Prostate gland (tissue), 2 donors: ENCODE results near the gene PIGT.

ENCODE experiments used
- POLR2A ChIP-seq: fragments of 450-650 bp; IDR thresholded peaks from one replicate; pipeline ENCODE4 v1.6.1; 2016; ENCODE audit warnings: antibody characterized with exemption, mild to moderate bottlenecking
- TF ChIP-seq, protein P1 (sequence below), 4 experiments: fragments of 200-600 bp in 2 of 4; fragments of 450-650 bp in 2 of 4; sonication (generic) in 2 of 4; IDR thresholded peaks; 1 replicate in 3 of 4; 2 replicates in 1 of 4; pipeline ENCODE4 v1.5.1; 2016 to 2019; ENCODE audit warnings: antibody characterized with exemption in 4 of 4, mild to moderate bottlenecking in 2 of 4, moderate library complexity in 2 of 4

GRCh38 chr20:45425561-45425960 lies 9.6 kb downstream of the PIGT start:
- TF ChIP-seq POLR2A, result no peak
- TF ChIP-seq, protein P1, sequence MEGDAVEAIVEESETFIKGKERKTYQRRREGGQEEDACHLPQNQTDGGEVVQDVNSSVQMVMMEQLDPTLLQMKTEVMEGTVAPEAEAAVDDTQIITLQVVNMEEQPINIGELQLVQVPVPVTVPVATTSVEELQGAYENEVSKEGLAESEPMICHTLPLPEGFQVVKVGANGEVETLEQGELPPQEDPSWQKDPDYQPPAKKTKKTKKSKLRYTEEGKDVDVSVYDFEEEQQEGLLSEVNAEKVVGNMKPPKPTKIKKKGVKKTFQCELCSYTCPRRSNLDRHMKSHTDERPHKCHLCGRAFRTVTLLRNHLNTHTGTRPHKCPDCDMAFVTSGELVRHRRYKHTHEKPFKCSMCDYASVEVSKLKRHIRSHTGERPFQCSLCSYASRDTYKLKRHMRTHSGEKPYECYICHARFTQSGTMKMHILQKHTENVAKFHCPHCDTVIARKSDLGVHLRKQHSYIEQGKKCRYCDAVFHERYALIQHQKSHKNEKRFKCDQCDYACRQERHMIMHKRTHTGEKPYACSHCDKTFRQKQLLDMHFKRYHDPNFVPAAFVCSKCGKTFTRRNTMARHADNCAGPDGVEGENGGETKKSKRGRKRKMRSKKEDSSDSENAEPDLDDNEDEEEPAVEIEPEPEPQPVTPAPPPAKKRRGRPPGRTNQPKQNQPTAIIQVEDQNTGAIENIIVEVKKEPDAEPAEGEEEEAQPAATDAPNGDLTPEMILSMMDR (IDR thresholded peaks at IDR 0.05), result no peak
